GM12878 (cell line): ENCODE results near the gene ADAMTS3.

Experiments used
- EZH2 ChIP-seq: IDR thresholded peaks from 2 replicates; pipeline ENCODE4 v1.6.1; 2012; ENCODE audit warnings: low read depth, mild to moderate bottlenecking, control low read depth, inconsistent platforms, low read length, borderline replicate concordance; ENCODE audit not compliant: control insufficient read depth
- NFIC ChIP-seq: IDR thresholded peaks from 2 replicates; pipeline ENCODE4 v1.6.1; 2012; ENCODE audit warnings: low read depth, mild to moderate bottlenecking, inconsistent platforms, low read length, moderate library complexity
- SMAD5 ChIP-seq: IDR thresholded peaks from 2 replicates; pipeline ENCODE4 v1.6.1; 2016; ENCODE audit warnings: antibody characterized with exemption, low read depth
- SRF ChIP-seq, 2 experiments: IDR thresholded peaks; 2 replicates each; pipeline ENCODE4 v1.6.1; 2011; ENCODE audit warnings: low read depth in 2 of 2, low read length in 2 of 2, mild to moderate bottlenecking in 1 of 2, moderate library complexity in 1 of 2
- ZNF274 ChIP-seq: IDR thresholded peaks from one replicate; pipeline ENCODE4 v1.8.0; 2011; ENCODE audit not compliant: insufficient read length, insufficient read depth
- TF ChIP-seq, protein P1 (sequence below): IDR thresholded peaks from 2 replicates; pipeline ENCODE4 v1.6.1; 2012; ENCODE audit warnings: mild to moderate bottlenecking, low read depth, low read length
- TF ChIP-seq, protein P2 (sequence below): IDR thresholded peaks from 2 replicates; pipeline ENCODE4 v1.6.1; 2011; ENCODE audit warnings: borderline replicate concordance, low read depth, mild to moderate bottlenecking, moderate library complexity, low read length; ENCODE audit not compliant: insufficient read depth, poor library complexity, severe bottlenecking
- TF ChIP-seq, protein P3 (sequence below), 3 experiments: IDR thresholded peaks in 2 of 3; conservative IDR thresholded peaks in 1 of 3; 2 replicates each; pipeline ENCODE4 v1.5.1; 2011; ENCODE audit warnings: low read depth in 3 of 3, low read length in 3 of 3, mild to moderate bottlenecking in 3 of 3, control low read depth in 2 of 3, moderate library complexity in 2 of 3, inconsistent platforms in 1 of 3, mixed read lengths in 1 of 3; ENCODE audit not compliant: control insufficient read depth in 2 of 3, insufficient read depth in 1 of 3; ENCODE audit errors: extremely low read depth in 1 of 3
- TF ChIP-seq, protein P4 (sequence below): IDR thresholded peaks from 2 replicates; pipeline ENCODE4 v1.6.1; 2011; ENCODE audit warnings: low read depth, low read length, improper control_type of control experiment, borderline replicate concordance

DNA sequence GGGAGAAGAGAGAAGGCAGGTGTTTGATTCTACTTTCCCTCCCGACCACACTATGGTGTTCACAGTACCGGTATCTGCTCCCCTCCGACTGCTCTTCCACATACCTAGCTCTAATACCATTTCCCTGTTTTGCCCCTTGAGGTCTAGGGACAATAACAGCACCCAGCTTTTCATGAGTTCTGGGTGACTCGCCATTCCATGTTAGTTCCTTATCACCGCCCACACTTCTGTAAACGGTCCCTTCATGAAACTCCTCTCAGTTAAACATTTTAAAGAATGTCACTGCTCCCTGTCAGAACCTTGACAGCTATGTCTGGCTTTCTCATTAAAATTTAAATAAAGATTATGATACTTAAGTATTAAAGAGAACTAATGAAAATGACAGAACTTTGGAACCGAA lies 136.7 kb downstream of the ADAMTS3 start:
- no peak for TF ChIP-seq SMAD5
- TF ChIP-seq, protein P1, sequence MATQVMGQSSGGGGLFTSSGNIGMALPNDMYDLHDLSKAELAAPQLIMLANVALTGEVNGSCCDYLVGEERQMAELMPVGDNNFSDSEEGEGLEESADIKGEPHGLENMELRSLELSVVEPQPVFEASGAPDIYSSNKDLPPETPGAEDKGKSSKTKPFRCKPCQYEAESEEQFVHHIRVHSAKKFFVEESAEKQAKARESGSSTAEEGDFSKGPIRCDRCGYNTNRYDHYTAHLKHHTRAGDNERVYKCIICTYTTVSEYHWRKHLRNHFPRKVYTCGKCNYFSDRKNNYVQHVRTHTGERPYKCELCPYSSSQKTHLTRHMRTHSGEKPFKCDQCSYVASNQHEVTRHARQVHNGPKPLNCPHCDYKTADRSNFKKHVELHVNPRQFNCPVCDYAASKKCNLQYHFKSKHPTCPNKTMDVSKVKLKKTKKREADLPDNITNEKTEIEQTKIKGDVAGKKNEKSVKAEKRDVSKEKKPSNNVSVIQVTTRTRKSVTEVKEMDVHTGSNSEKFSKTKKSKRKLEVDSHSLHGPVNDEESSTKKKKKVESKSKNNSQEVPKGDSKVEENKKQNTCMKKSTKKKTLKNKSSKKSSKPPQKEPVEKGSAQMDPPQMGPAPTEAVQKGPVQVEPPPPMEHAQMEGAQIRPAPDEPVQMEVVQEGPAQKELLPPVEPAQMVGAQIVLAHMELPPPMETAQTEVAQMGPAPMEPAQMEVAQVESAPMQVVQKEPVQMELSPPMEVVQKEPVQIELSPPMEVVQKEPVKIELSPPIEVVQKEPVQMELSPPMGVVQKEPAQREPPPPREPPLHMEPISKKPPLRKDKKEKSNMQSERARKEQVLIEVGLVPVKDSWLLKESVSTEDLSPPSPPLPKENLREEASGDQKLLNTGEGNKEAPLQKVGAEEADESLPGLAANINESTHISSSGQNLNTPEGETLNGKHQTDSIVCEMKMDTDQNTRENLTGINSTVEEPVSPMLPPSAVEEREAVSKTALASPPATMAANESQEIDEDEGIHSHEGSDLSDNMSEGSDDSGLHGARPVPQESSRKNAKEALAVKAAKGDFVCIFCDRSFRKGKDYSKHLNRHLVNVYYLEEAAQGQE = no peak
- TF ChIP-seq SRF (IDR thresholded peaks at IDR 0.05; ENCODE audit: low read depth in 2 of 2, low read length in 2 of 2) = no peak
- TF ChIP-seq, protein P2, sequence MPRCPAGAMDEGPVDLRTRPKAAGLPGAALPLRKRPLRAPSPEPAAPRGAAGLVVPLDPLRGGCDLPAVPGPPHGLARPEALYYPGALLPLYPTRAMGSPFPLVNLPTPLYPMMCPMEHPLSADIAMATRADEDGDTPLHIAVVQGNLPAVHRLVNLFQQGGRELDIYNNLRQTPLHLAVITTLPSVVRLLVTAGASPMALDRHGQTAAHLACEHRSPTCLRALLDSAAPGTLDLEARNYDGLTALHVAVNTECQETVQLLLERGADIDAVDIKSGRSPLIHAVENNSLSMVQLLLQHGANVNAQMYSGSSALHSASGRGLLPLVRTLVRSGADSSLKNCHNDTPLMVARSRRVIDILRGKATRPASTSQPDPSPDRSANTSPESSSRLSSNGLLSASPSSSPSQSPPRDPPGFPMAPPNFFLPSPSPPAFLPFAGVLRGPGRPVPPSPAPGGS = no peak
- TF ChIP-seq, protein P3, sequence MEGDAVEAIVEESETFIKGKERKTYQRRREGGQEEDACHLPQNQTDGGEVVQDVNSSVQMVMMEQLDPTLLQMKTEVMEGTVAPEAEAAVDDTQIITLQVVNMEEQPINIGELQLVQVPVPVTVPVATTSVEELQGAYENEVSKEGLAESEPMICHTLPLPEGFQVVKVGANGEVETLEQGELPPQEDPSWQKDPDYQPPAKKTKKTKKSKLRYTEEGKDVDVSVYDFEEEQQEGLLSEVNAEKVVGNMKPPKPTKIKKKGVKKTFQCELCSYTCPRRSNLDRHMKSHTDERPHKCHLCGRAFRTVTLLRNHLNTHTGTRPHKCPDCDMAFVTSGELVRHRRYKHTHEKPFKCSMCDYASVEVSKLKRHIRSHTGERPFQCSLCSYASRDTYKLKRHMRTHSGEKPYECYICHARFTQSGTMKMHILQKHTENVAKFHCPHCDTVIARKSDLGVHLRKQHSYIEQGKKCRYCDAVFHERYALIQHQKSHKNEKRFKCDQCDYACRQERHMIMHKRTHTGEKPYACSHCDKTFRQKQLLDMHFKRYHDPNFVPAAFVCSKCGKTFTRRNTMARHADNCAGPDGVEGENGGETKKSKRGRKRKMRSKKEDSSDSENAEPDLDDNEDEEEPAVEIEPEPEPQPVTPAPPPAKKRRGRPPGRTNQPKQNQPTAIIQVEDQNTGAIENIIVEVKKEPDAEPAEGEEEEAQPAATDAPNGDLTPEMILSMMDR (IDR thresholded peaks at IDR 0.05 in 2 of 3, conservative IDR thresholded peaks at IDR 0.05 in 1 of 3; ENCODE audit: control insufficient read depth in 2 of 3, extremely low read depth in 1 of 3, insufficient read depth in 1 of 3, low read depth in 3 of 3, low read length in 3 of 3) = no peak
- TF ChIP-seq NFIC = no peak
- TF ChIP-seq ZNF274 = no peak
- TF ChIP-seq, protein P4, sequence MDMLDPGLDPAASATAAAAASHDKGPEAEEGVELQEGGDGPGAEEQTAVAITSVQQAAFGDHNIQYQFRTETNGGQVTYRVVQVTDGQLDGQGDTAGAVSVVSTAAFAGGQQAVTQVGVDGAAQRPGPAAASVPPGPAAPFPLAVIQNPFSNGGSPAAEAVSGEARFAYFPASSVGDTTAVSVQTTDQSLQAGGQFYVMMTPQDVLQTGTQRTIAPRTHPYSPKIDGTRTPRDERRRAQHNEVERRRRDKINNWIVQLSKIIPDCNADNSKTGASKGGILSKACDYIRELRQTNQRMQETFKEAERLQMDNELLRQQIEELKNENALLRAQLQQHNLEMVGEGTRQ = no peak
- no peak for TF ChIP-seq EZH2
